ENCODE results near the gene SH3PXD2A.

- TF ChIP-seq, protein P1, sequence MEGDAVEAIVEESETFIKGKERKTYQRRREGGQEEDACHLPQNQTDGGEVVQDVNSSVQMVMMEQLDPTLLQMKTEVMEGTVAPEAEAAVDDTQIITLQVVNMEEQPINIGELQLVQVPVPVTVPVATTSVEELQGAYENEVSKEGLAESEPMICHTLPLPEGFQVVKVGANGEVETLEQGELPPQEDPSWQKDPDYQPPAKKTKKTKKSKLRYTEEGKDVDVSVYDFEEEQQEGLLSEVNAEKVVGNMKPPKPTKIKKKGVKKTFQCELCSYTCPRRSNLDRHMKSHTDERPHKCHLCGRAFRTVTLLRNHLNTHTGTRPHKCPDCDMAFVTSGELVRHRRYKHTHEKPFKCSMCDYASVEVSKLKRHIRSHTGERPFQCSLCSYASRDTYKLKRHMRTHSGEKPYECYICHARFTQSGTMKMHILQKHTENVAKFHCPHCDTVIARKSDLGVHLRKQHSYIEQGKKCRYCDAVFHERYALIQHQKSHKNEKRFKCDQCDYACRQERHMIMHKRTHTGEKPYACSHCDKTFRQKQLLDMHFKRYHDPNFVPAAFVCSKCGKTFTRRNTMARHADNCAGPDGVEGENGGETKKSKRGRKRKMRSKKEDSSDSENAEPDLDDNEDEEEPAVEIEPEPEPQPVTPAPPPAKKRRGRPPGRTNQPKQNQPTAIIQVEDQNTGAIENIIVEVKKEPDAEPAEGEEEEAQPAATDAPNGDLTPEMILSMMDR (IDR thresholded peaks at IDR 0.05) = no peak
- no peak for TF ChIP-seq POLR2A (IDR thresholded peaks at IDR 0.05)
Observed at GRCh38 chr10:103836273-103836672, 19.1 kb downstream of the SH3PXD2A start.
